ENCODE results near the gene AOPEP.

DNA sequence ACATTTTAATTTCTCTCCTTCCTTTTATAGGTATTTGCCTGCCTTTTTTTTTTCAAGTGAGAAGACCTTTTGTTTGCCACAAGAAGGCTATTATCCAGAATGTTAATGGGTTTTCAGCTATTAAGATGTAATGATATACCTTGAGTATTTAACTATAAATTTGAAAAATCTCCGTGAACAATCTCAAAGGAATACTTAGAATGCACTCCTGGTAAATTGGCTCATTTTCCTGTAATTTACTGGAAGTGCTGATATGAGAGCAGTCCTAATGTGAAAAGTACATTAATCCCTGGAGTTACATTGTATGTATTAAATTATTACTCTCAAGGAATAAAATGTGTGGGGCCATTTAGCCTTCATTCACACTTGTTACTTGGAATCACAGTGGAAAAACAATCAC is 32.4 kb downstream of the AOPEP start:
- TF ChIP-seq, protein P1, sequence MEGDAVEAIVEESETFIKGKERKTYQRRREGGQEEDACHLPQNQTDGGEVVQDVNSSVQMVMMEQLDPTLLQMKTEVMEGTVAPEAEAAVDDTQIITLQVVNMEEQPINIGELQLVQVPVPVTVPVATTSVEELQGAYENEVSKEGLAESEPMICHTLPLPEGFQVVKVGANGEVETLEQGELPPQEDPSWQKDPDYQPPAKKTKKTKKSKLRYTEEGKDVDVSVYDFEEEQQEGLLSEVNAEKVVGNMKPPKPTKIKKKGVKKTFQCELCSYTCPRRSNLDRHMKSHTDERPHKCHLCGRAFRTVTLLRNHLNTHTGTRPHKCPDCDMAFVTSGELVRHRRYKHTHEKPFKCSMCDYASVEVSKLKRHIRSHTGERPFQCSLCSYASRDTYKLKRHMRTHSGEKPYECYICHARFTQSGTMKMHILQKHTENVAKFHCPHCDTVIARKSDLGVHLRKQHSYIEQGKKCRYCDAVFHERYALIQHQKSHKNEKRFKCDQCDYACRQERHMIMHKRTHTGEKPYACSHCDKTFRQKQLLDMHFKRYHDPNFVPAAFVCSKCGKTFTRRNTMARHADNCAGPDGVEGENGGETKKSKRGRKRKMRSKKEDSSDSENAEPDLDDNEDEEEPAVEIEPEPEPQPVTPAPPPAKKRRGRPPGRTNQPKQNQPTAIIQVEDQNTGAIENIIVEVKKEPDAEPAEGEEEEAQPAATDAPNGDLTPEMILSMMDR (conservative IDR thresholded peaks at IDR 0.05): no peak
- TF ChIP-seq ZFX (IDR thresholded peaks at IDR 0.05): no peak
